ENCODE results near the gene ANKRD63.
A peak's percentile ranks its signal among the peaks of the same experiment; 100 is the strongest.

The ANKRD63 gene

GRCh38 chr15:40276927-40277326, 5.9 kb downstream of the ANKRD63 start:
- DNase-seq, result no peak

GRCh38 chr15:40275954-40276353, 6.9 kb downstream of the ANKRD63 start:
- DNase-seq, result no peak

GRCh38 chr15:40275523-40275922, 7.3 kb downstream of the ANKRD63 start:
- DNase-seq, result no peak

GRCh38 chr15:40274350-40275274, 8.3 kb downstream of the ANKRD63 start:
- DNase-seq, result peak; percentile 92

- no peak for DNase-seq
Observed at GRCh38 chr15:40273428-40273827, 9.4 kb downstream of the ANKRD63 start.

- DNase-seq, result no peak
Observed at GRCh38 chr15:40272485-40273056, 10.3 kb downstream of the ANKRD63 start.

GRCh38 chr15:40271685-40272484, 11.0 kb downstream of the ANKRD63 start:
- DNase-seq, result peak; percentile 56

GRCh38 chr15:40270246-40270995, 12.4 kb downstream of the ANKRD63 start:
- DNase-seq, result no peak

- DNase-seq, result no peak
Observed at GRCh38 chr15:40269604-40270003, 13.3 kb downstream of the ANKRD63 start.

- DNase-seq, result no peak
Observed at GRCh38 chr15:40267670-40268069, 15.2 kb downstream of the ANKRD63 start.

- no peak for DNase-seq
Observed at GRCh38 chr15:40266828-40267304, 16.0 kb downstream of the ANKRD63 start.

- no peak for DNase-seq
Observed at GRCh38 chr15:40265875-40266274, 17.0 kb downstream of the ANKRD63 start.

GRCh38 chr15:40265355-40265754, 17.5 kb downstream of the ANKRD63 start:
- DNase-seq, result no peak

- no peak for DNase-seq
Observed at GRCh38 chr15:40264321-40265153, 18.3 kb downstream of the ANKRD63 start.

GRCh38 chr15:40263024-40263754, 19.7 kb downstream of the ANKRD63 start:
- no peak for DNase-seq

- DNase-seq, result no peak
Observed at GRCh38 chr15:40259021-40259420, 23.8 kb downstream of the ANKRD63 start.

GRCh38 chr15:40258544-40258943, 24.3 kb downstream of the ANKRD63 start:
- no peak for DNase-seq

- no peak for DNase-seq
Observed at GRCh38 chr15:40257656-40258450, 25.0 kb downstream of the ANKRD63 start.

GRCh38 chr15:40256638-40257235, 26.1 kb downstream of the ANKRD63 start:
- DNase-seq, result no peak

GRCh38 chr15:40255033-40255432, 27.8 kb downstream of the ANKRD63 start:
- no peak for DNase-seq
